Measurements from ENCODE around the gene KIF1C.
"Not testable (repeated sequence)": the region's sequence is repeated elsewhere in the genome, so short reads cannot be mapped to it uniquely, and the experiment has no call there.

Gene KIF1C

DNA sequence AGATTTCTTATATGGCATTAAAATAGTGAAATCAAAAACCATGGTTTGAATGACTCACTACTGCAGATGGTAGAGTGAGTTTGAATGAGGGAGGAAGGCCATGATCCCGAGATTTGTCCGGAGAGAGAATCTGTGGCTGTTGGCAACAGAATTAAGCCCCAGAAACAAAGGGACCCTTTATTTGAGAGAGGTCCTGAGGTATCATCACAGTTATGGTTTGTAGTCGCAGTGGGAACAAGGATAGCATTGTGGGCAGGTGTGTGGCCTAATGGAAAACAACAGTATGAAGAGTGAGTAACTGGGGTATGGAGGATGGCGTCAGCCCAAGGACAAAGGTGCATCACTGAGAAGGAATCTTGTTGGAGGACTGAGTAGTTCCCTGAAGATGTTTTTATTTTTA, 72.0 kb downstream of the KIF1C start:
- no peak for DNase-seq
- TF ChIP-seq GATA1 (IDR thresholded peaks at IDR 0.05; ENCODE audit: low read depth, low read length) (no peak), POLR2A (IDR thresholded peaks at IDR 0.05; ENCODE audit: low read length) (no peak)

DNA sequence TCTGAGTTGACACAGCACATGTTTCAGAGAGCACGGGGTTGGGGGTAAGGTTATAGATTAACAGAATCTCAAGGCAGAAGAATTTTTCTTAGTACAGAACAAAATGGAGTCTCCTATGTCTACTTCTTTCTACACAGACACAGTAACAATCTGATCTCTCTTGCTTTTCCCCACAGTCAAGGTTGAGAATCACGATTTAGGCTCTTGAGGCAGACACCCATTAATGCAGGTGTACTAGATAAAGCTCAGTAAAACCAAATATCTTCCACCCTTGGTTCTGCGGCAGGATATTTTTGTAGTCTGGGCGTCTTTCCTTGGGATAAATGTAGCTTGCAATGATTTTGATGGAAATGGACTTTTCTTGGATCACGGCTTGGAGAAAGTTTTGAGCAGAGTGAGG, 77.7 kb downstream of the KIF1C start:
- DNase-seq: not testable (repeated sequence)

- DNase-seq: not testable (repeated sequence)
These were observed 79.5 kb downstream of the KIF1C start for GRCh38 chr17:5077275-5077674.

GRCh38 chr17:5077781-5078105, 80.0 kb downstream of the KIF1C start:
- DNase-seq: no peak
- TF ChIP-seq POLR2A (IDR thresholded peaks at IDR 0.05; ENCODE audit: low read length): no peak
- TF ChIP-seq GATA1 (IDR thresholded peaks at IDR 0.05; ENCODE audit: low read depth, low read length): no peak

Measured in erythroblast (primary cell).